GM11168 (cell line): ENCODE data around the gene ACAT2.
"Not testable (repeated sequence)": the region's sequence is repeated elsewhere in the genome, so short reads cannot be mapped to it uniquely, and the experiment has no call there.

Experiments
- in situ Hi-C: fragments of 300-500 bp; cut with MboI; formaldehyde crosslinking; loops from one replicate; pipeline ENCODE4 v1.12.0; 2022; ENCODE audit warnings: low sequenced_read_pairs; ENCODE audit not compliant: unreplicated experiment

The ACAT2 gene

GRCh38 chr6:159762681-159763293 is 942 bp downstream of the ACAT2 start:
- in situ Hi-C loops, result no loop called here

- in situ Hi-C loops, result no loop called here
Measured at GRCh38 chr6:159766906-159767305, 5.1 kb downstream of the ACAT2 start.

GRCh38 chr6:159769470-159769869 is 7.6 kb downstream of the ACAT2 start:
- in situ Hi-C loops, result no loop called here

GRCh38 chr6:159772196-159772595 is 10.4 kb downstream of the ACAT2 start:
- in situ Hi-C loops, result no loop called here

GRCh38 chr6:159777240-159777904 is 15.5 kb downstream of the ACAT2 start:
- in situ Hi-C loops, result no loop called here

GRCh38 chr6:159778131-159778530 is 16.3 kb downstream of the ACAT2 start:
- in situ Hi-C loops, result no loop called here

- in situ Hi-C loops, result no loop called here
Measured at GRCh38 chr6:159778542-159779103, 16.8 kb downstream of the ACAT2 start.

GRCh38 chr6:159788276-159788675 is 26.4 kb downstream of the ACAT2 start:
- in situ Hi-C loops, result no loop called here

- in situ Hi-C loops, result no loop called here
Measured at GRCh38 chr6:159788753-159789376, 27.0 kb downstream of the ACAT2 start.

GRCh38 chr6:159789377-159790148 is 27.7 kb downstream of the ACAT2 start, which contains the start of gene TCP1:
TSS of gene TCP1 (minus strand) at chr6:159789602. CDS start at chr6:159789468, 134 bp downstream.
- in situ Hi-C loops, result no loop called here

GRCh38 chr6:159790149-159790955 is 28.5 kb downstream of the ACAT2 start, which contains the start of gene MRPL18:
TSS of gene MRPL18 (plus strand) at chr6:159790467. CDS start at chr6:159790588, 121 bp downstream.
- in situ Hi-C loops, result no loop called here

- in situ Hi-C loops, result no loop called here
Measured at GRCh38 chr6:159790956-159791598, 29.2 kb downstream of the ACAT2 start.

GRCh38 chr6:159794976-159795375 is 33.1 kb downstream of the ACAT2 start:
- in situ Hi-C loops, result not testable (repeated sequence)

- in situ Hi-C loops, result no loop called here
Measured at GRCh38 chr6:159797554-159797953, 35.7 kb downstream of the ACAT2 start.

- in situ Hi-C loops, result no loop called here
Measured at GRCh38 chr6:159800141-159800865, 38.5 kb downstream of the ACAT2 start, which contains the start of gene PNLDC1. TSS of gene PNLDC1 (plus strand) at chr6:159800276. CDS start at chr6:159800308, 32 bp downstream.

- in situ Hi-C loops, result no loop called here
Measured at GRCh38 chr6:159801935-159802334, 40.1 kb downstream of the ACAT2 start.

GRCh38 chr6:159804504-159804903 is 42.7 kb downstream of the ACAT2 start:
- in situ Hi-C loops, result no loop called here

- in situ Hi-C loops, result no loop called here
Measured at GRCh38 chr6:159805440-159806020, 43.7 kb downstream of the ACAT2 start.
